Heart right ventricle (tissue), 16 donors: Measurements from ENCODE around the gene NUDT3. TPM values are rescaled to one million over a fixed set of nuclear protein-coding genes. Genes with fewer than 3 reads are reported as not detected.
"Not testable (repeated sequence)": the region's sequence is repeated elsewhere in the genome, so short reads cannot be mapped to it uniquely, and the experiment has no call there.

Experiments used
- ATAC-seq, 8 donors: fragments of 200-7000 bp; cut with Tn5 transposase; one replicate each; pipeline ENCODE4 v1.9.1; 2020; ENCODE audit warnings: mild to moderate bottlenecking in 8 of 8, moderate library complexity in 8 of 8, moderate number of reproducible peaks in 1 of 8
- DNase-seq, 2 donors: peaks; one replicate each; pipeline ENCODE4 v3.0.0-alpha.2; 2020
- H3K27ac ChIP-seq, 10 donors: fragments of 200-600 bp; sonication (generic) in 2 of 10; one replicate each; pipeline versions ENCODE4 v1.5.0 to v1.8.0; 2020 to 2022; ENCODE audit warnings: mild to moderate bottlenecking in 3 of 10
- H3K27me3 ChIP-seq, 7 donors: fragments of 200-600 bp; one replicate each; pipeline ENCODE4 v1.8.0; 2021 to 2022; ENCODE audit warnings: mild to moderate bottlenecking in 2 of 7
- H3K36me3 ChIP-seq, 9 donors: fragments of 200-600 bp; sonication (generic) in 1 of 9; one replicate each; pipeline versions ENCODE4 v1.5.0 to v1.8.0; 2020 to 2022; ENCODE audit warnings: mild to moderate bottlenecking in 2 of 9
- H3K4me1 ChIP-seq, 9 donors: fragments of 200-600 bp; sonication (generic) in 1 of 9; one replicate each; pipeline versions ENCODE4 v1.5.0 to v1.8.0; 2020 to 2022; ENCODE audit warnings: mild to moderate bottlenecking in 4 of 9
- H3K4me3 ChIP-seq, 10 donors: fragments of 200-600 bp; sonication (generic) in 2 of 10; one replicate each; pipeline versions ENCODE4 v1.5.0 to v1.8.0; 2020 to 2022; ENCODE audit warnings: mild to moderate bottlenecking in 7 of 10, moderate library complexity in 2 of 10
- H3K9me3 ChIP-seq, 11 donors: fragments of 200-600 bp in 10 of 11; sonication (generic) in 2 of 11; one replicate each; pipeline versions ENCODE4 v1.5.0 to v1.8.0; 2013 to 2022; ENCODE audit warnings: mild to moderate bottlenecking in 2 of 11, control low read depth in 1 of 11, moderate library complexity in 1 of 11
- CTCF ChIP-seq, 9 donors: fragments of 200-600 bp; sonication (generic) in 2 of 9; IDR thresholded peaks; one replicate each; pipeline versions ENCODE4 v1.5.0 to v1.8.0; 2021 to 2022; ENCODE audit warnings: antibody characterized with exemption in 9 of 9, mild to moderate bottlenecking in 5 of 9, moderate library complexity in 1 of 9
- WGBS, 2 donors: extraction: QIAGEN DNeasy Blood & Tissue Kit; methylation state at CpG; one replicate each; pipeline ENCODE4 v1.1.7; 2013; ENCODE audit warnings: inconsistent platforms in 1 of 2; 5-methylcytosine and 5-hydroxymethylcytosine counted together
- intact Hi-C, 10 donors: fragments of 100-400 bp; cut with DNase I; formaldehyde crosslinking; loops; one replicate each; pipeline versions ENCODE4 v1.11.1 to v1.14.2; 2022
- polyA plus RNA-seq, 2 donors: library from polyadenylated mRNA; stranded (reverse); fragments of 200-250 nt; gene quantifications; one replicate each; pipeline ENCODE4 v1.2.3, GENCODE V29; 2013
- total RNA-seq, 10 donors: library from RNA; stranded (reverse); fragmentation: NEBNext Ultra II Directional in 3 of 10; extraction: Animal tissue kit (Norgen Biotek cat#: 25700) in 3 of 10; gene quantifications; one replicate each; pipeline versions ENCODE4 v1.2.1 to v1.2.4, GENCODE V29; 2021 to 2023
- donor health status: Arrhythmogenic right ventricular cardiomyopathy.
- donor health status: ischemic (EF 13 %, LVEDD 7.1; RV severe dilation, severe dysfunction).
- donor health status: healthy with polysubstance abuse.
- donor health status: DM: no; HTN: yes; CAD: no.
- donor health status: DM: no; HTN: no; CAD: no.
- donor health status: ischemic (EF 25% LVEDD 6.9; RV normal size, moderate dysfunction).
- donor health status: ischemic (EF 25% LVEDD 5.7; RV mildly dilated, moderate dysfunction).
- donor health status: healthy.
- donor health status: DM: yes; HTN: yes; CAD: no.
- donor health status: Ischemic cardiomyopathy.
- donor health status: ischemic (EF 35%, LVEDD 5.7; RV mildly dilated, moderate dysfunction).
- donor health status: nonischemic (EF 11% LVEDD 7.7; RV severe dilation, severe dysfunction).
- donor health status: DM: yes; HTN: yes; CAD: no.
- donor health status: PGD.
- donor health status: ischemic (EF 29% LVEDD 5.4; RV normal size, mild dysfunction).
- donor health status: nonischemic (EF 23%, LVEDD 6.1; RV moderate dilation, normal function).

The NUDT3 gene
- total and polyA plus RNA-seq, 12 donors: 9.3 to 67.1 (median 54.4) TPM

- Histone ChIP-seq H3K27ac (no peak overlapping the region), H3K9me3 (no peaks in the 10 kb centered on the region), H3K27me3 (no peaks in the 10 kb centered on the region), H3K36me3 (peaks cover 0 to 63% (median 51%) of the 10 kb centered on the region in 9 donors), H3K4me3 (no peak overlapping the region), H3K4me1 (peaks cover 0 to 18% (median 9%) of the 10 kb centered on the region in 9 donors)
- no peak for TF ChIP-seq CTCF (IDR thresholded peaks at IDR 0.05)
- ATAC-seq: no peak
- intact Hi-C loops: loop anchor here in 3 of 10 donors (2.0 to 10.0 kb wide), 4 partner anchors 170 to 252 kb away; partner anchors contain the start of gene SMIM29 (in 1 of the 3)
- no peak for DNase-seq
- WGBS, 2 donors: 67 to 70% methylated on average over 7 of the region's 7 CpGs
These were observed 24.5 kb upstream of the NUDT3 start for GRCh38 chr6:34416877-34417371.

- DNase-seq: peak in 1 of 2 donors; percentile 75
These were observed 22.8 kb upstream of the NUDT3 start for GRCh38 chr6:34414999-34415858.

GRCh38 chr6:34412643-34413214 lies 20.3 kb upstream of the NUDT3 start:
- Histone ChIP-seq H3K27ac (no peak overlapping the region), H3K36me3 (peaks cover 0 to 21% (median 12%) of the 10 kb centered on the region in 9 donors), H3K4me3 (no peak overlapping the region), H3K4me1 (peaks cover 0 to 18% (median 9%) of the 10 kb centered on the region in 9 donors), H3K27me3 (no peaks in the 10 kb centered on the region), H3K9me3 (no peaks in the 10 kb centered on the region)
- no peak for TF ChIP-seq CTCF (IDR thresholded peaks at IDR 0.05)
- 93 to 94% methylated on average over 5 of the region's 5 CpGs for WGBS, 2 donors
- DNase-seq: no peak
- ATAC-seq: no peak
- intact Hi-C loops: loop anchor here in 3 of 10 donors (5.0 to 10.0 kb wide), 2 partner anchors 165 to 248 kb away; partner anchors contain the start of gene SMIM29 (in 2 of the 3)

More at GRCh38 chr6:34414999-34415858, 22.8 kb upstream of the NUDT3 start:
- peak; percentile 61 to 89 (median 76) for TF ChIP-seq CTCF (IDR thresholded peaks at IDR 0.05)
- Histone ChIP-seq H3K27me3 (no peaks in the 10 kb centered on the region), H3K9me3 (no peaks in the 10 kb centered on the region), H3K27ac (peak overlapping the region in 9 of 10 donors; percentile 13 to 70 (median 54)), H3K4me3 (no peak overlapping the region), H3K4me1 (peaks cover 0 to 18% (median 9%) of the 10 kb centered on the region in 9 donors), H3K36me3 (peaks cover 0 to 46% (median 37%) of the 10 kb centered on the region in 9 donors)
- intact Hi-C loops: loop anchor here (1.0 to 10.0 kb wide), 8 partner anchors 166 to 250 kb away; partner anchors contain the start of gene SMIM29 (in 10 of the 10)
- ATAC-seq: peak; percentile 80 to 95 (median 92)
- WGBS, 2 donors: 54 to 62% methylated on average over 11 of the region's 11 CpGs

- WGBS, 2 donors: 85 to 87% methylated on average over 5 of the region's 5 CpGs
- no peak for ATAC-seq
- intact Hi-C loops: loop anchor here in 3 of 10 donors (5.0 to 10.0 kb wide), 2 partner anchors 165 to 247 kb away; partner anchors contain the start of gene SMIM29 (in 2 of the 3)
These were observed 19.5 kb upstream of the NUDT3 start for GRCh38 chr6:34412016-34412415.

GRCh38 chr6:34407915-34408314 lies 15.4 kb upstream of the NUDT3 start:
- H3K4me3 ChIP-seq, ATAC-seq, H3K4me1 ChIP-seq, H3K9me3 ChIP-seq, H3K27ac ChIP-seq, intact Hi-C loops, H3K27me3 ChIP-seq, H3K36me3 ChIP-seq, DNase-seq: not testable (repeated sequence)
- WGBS, 2 donors: 97 to 98% methylated on average over 1 of the region's 1 CpG

More at GRCh38 chr6:34412016-34412415, 19.5 kb upstream of the NUDT3 start:
- Histone ChIP-seq H3K27ac (no peak overlapping the region), H3K4me1 (peaks cover 0 to 18% (median 9%) of the 10 kb centered on the region in 9 donors), H3K9me3 (no peaks in the 10 kb centered on the region), H3K27me3 (no peaks in the 10 kb centered on the region), H3K4me3 (no peak overlapping the region), H3K36me3 (peaks cover 0 to 13% (median 5%) of the 10 kb centered on the region in 9 donors)
- no peak for TF ChIP-seq CTCF (IDR thresholded peaks at IDR 0.05)
- no peak for DNase-seq
